Skeletal muscle tissue (tissue), 4 donors: Measurements from ENCODE around the gene KHDRBS1. TPM values are rescaled to one million over a fixed set of nuclear protein-coding genes. Genes with fewer than 3 reads are reported as not detected.
"Not testable (repeated sequence)": the region's sequence is repeated elsewhere in the genome, so short reads cannot be mapped to it uniquely, and the experiment has no call there.

ENCODE experiments used
- H3K27ac ChIP-seq: one replicate; pipeline ENCODE4 v1.7.0; 2013; ENCODE audit warnings: mild to moderate bottlenecking, low read depth, low read length, inconsistent platforms
- H3K27me3 ChIP-seq, 3 donors: one replicate each; pipeline ENCODE4 v1.7.0; 2013; ENCODE audit warnings: low read length in 3 of 3; ENCODE audit not compliant: control insufficient read depth in 3 of 3, insufficient read depth in 3 of 3
- H3K36me3 ChIP-seq, 3 donors: one replicate each; pipeline ENCODE4 v1.7.0; 2013; ENCODE audit warnings: low read length in 3 of 3; ENCODE audit not compliant: control insufficient read depth in 3 of 3, insufficient read depth in 3 of 3
- H3K4me1 ChIP-seq, 3 donors: one replicate each; pipeline ENCODE4 v1.7.0; 2013; ENCODE audit warnings: low read length in 3 of 3, mild to moderate bottlenecking in 3 of 3; ENCODE audit not compliant: control insufficient read depth in 3 of 3, insufficient read depth in 3 of 3
- H3K4me3 ChIP-seq, 3 donors: one replicate each; pipeline ENCODE4 v1.7.0; 2013; ENCODE audit warnings: low read length in 3 of 3
- H3K9ac ChIP-seq, 3 donors: one replicate each; pipeline ENCODE4 v1.7.0; 2013; ENCODE audit warnings: low read length in 3 of 3, mild to moderate bottlenecking in 3 of 3, moderate library complexity in 2 of 3, low read depth in 1 of 3
- H3K9me3 ChIP-seq, 3 donors: one replicate each; pipeline ENCODE4 v1.7.0; 2013; ENCODE audit warnings: low read length in 3 of 3; ENCODE audit not compliant: control insufficient read depth in 3 of 3
- total RNA-seq: library from RNA; depleted of rRNA; stranded (reverse); fragments of >200 nt; gene quantifications from one replicate; pipeline ENCODE4 v1.2.3, GENCODE V29; 2014
- donor health status: Osteomylitis.

Gene KHDRBS1
- total RNA-seq, 1 donor from 2014 or later: 48.5 TPM

GRCh38 chr1:32056598-32056997, 42.9 kb downstream of the KHDRBS1 start:
- H3K4me1 ChIP-seq: no peaks in the 10 kb centered on the region
- H3K9ac ChIP-seq: no peak overlapping the region
- H3K36me3 ChIP-seq: peaks cover 30 to 60% (median 34%) of the 10 kb centered on the region in 3 donors
- no peaks in the 10 kb centered on the region for H3K27me3 ChIP-seq
- no peak overlapping the region for H3K4me3 ChIP-seq
- no peak overlapping the region for H3K27ac ChIP-seq
- H3K9me3 ChIP-seq: no peaks in the 10 kb centered on the region

- Histone ChIP-seq H3K27ac (peak overlapping the region; percentile 86), H3K36me3 (peaks cover 9 to 35% (median 18%) of the 10 kb centered on the region in 3 donors), H3K9me3 (no peaks in the 10 kb centered on the region), H3K4me1 (peaks cover 11 to 13% (median 12%) of the 10 kb centered on the region in 3 donors), H3K27me3 (no peaks in the 10 kb centered on the region), H3K4me3 (no peak overlapping the region), H3K9ac (no peak overlapping the region)
Observed at GRCh38 chr1:32060914-32061313, 47.2 kb downstream of the KHDRBS1 start.

- H3K4me3 ChIP-seq: peak overlapping the region in 1 of 3 donors; percentile 49
- H3K4me1 ChIP-seq: peaks cover 11 to 17% (median 13%) of the 10 kb centered on the region in 3 donors
- peaks cover 7 to 24% (median 16%) of the 10 kb centered on the region in 3 donors for H3K36me3 ChIP-seq
- peak overlapping the region; percentile 86 for H3K27ac ChIP-seq
- peak overlapping the region; percentile 26 to 66 (median 60) for H3K9ac ChIP-seq
- no peaks in the 10 kb centered on the region for H3K27me3 ChIP-seq
- no peaks in the 10 kb centered on the region for H3K9me3 ChIP-seq
Observed at GRCh38 chr1:32062867-32063230, 49.2 kb downstream of the KHDRBS1 start.

GRCh38 chr1:32063261-32063681, 49.6 kb downstream of the KHDRBS1 start:
- peaks cover 11 to 17% (median 13%) of the 10 kb centered on the region in 3 donors for H3K4me1 ChIP-seq
- no peaks in the 10 kb centered on the region for H3K9me3 ChIP-seq
- peak overlapping the region in 2 of 3 donors; percentile 60 to 66 for H3K9ac ChIP-seq
- peak overlapping the region; percentile 86 for H3K27ac ChIP-seq
- H3K36me3 ChIP-seq: peaks cover 7 to 22% (median 15%) of the 10 kb centered on the region in 3 donors
- H3K27me3 ChIP-seq: no peaks in the 10 kb centered on the region
- H3K4me3 ChIP-seq: no peak overlapping the region

- H3K36me3 ChIP-seq, H3K27me3 ChIP-seq, H3K9me3 ChIP-seq, H3K4me3 ChIP-seq, H3K9ac ChIP-seq, H3K27ac ChIP-seq: not testable (repeated sequence)
- peaks cover 11 to 17% (median 13%) of the 10 kb centered on the region in 3 donors for H3K4me1 ChIP-seq
Observed at GRCh38 chr1:32065613-32066488, 52.2 kb downstream of the KHDRBS1 start.

GRCh38 chr1:32066489-32066873, 52.8 kb downstream of the KHDRBS1 start:
- Histone ChIP-seq H3K4me3 (no peak overlapping the region), H3K36me3 (no peaks in the 10 kb centered on the region), H3K9me3 (no peaks in the 10 kb centered on the region), H3K4me1 (peaks cover 11 to 17% (median 13%) of the 10 kb centered on the region in 3 donors), H3K27me3 (no peaks in the 10 kb centered on the region), H3K27ac (no peak overlapping the region), H3K9ac (no peak overlapping the region)

GRCh38 chr1:32068957-32069588, 55.4 kb downstream of the KHDRBS1 start:
- Histone ChIP-seq H3K4me1 (peaks cover 13 to 25% (median 15%) of the 10 kb centered on the region in 3 donors), H3K4me3 (no peak overlapping the region), H3K27me3 (no peaks in the 10 kb centered on the region), H3K9ac (peak overlapping the region in 1 of 3 donors; percentile 40), H3K27ac (no peak overlapping the region), H3K9me3 (no peaks in the 10 kb centered on the region), H3K36me3 (no peaks in the 10 kb centered on the region)

- Histone ChIP-seq H3K36me3 (peaks cover 11 to 13% (median 12%) of the 10 kb centered on the region in 3 donors), H3K27me3 (no peaks in the 10 kb centered on the region), H3K4me3 (peak overlapping the region; percentile 91 to 96 (median 93)), H3K9ac (peak overlapping the region; percentile 65 to 89 (median 76)), H3K27ac (peak overlapping the region; percentile 90), H3K4me1 (peaks cover 13 to 22% (median 15%) of the 10 kb centered on the region in 3 donors), H3K9me3 (no peaks in the 10 kb centered on the region)
Observed at GRCh38 chr1:32071758-32072621, 58.3 kb downstream of the KHDRBS1 start.

GRCh38 chr1:32072622-32073298, 59.1 kb downstream of the KHDRBS1 start, which contains the start of gene TMEM39B:
TMEM39B (plus strand) TSS chr1:32072939; CDS start chr1:32073048, 109 bp downstream.
- Histone ChIP-seq H3K36me3 (peaks cover 18 to 21% (median 20%) of the 10 kb centered on the region in 3 donors), H3K4me1 (peaks cover 13 to 22% (median 15%) of the 10 kb centered on the region in 3 donors), H3K27ac (peak within 1 kb of the TSS; percentile 90), H3K9me3 (no peaks in the 10 kb centered on the region), H3K4me3 (peak within 1 kb of the TSS; percentile 91 to 96 (median 93)), H3K9ac (peak within 1 kb of the TSS; percentile 65 to 89 (median 87)), H3K27me3 (no peaks in the 10 kb centered on the region)
